Measurements from ENCODE around the gene SMIM35.

DNA sequence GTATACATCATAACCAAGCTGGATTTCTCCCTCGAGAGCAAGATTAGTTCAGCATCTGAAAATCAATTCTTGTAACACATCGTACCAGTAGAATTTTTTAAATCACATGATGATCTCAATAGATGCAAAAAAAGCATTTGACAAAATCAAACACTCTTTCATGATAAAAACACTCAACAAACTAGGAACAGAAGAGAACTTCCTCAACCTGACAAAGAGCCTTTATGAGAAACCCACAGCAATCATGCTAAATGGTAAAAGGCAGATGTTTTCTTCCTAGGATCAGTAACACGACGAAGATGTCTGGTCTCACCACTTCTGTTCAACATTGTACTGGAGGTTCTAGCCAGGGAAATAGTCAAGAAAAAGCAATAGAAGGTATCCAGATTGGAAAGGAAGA, 44.0 kb downstream of the SMIM35 start:
- TF ChIP-seq, protein P1, sequence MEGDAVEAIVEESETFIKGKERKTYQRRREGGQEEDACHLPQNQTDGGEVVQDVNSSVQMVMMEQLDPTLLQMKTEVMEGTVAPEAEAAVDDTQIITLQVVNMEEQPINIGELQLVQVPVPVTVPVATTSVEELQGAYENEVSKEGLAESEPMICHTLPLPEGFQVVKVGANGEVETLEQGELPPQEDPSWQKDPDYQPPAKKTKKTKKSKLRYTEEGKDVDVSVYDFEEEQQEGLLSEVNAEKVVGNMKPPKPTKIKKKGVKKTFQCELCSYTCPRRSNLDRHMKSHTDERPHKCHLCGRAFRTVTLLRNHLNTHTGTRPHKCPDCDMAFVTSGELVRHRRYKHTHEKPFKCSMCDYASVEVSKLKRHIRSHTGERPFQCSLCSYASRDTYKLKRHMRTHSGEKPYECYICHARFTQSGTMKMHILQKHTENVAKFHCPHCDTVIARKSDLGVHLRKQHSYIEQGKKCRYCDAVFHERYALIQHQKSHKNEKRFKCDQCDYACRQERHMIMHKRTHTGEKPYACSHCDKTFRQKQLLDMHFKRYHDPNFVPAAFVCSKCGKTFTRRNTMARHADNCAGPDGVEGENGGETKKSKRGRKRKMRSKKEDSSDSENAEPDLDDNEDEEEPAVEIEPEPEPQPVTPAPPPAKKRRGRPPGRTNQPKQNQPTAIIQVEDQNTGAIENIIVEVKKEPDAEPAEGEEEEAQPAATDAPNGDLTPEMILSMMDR (IDR thresholded peaks at IDR 0.05) = no peak
- TF ChIP-seq EP300 (IDR thresholded peaks at IDR 0.05; ENCODE audit: low read depth) = no peak

Measured in transverse colon (tissue), 3 donors.